ENCODE data around the gene IQCB1.
"Not testable (repeated sequence)": the region's sequence is repeated elsewhere in the genome, so short reads cannot be mapped to it uniquely, and the experiment has no call there.

IQCB1 gene

GRCh38 chr3:121869736-121870135 is 34.9 kb upstream of the IQCB1 start:
- DNase-seq (ENCODE audit: extremely low read depth, insufficient read length) = no peak
- no peak overlapping the region for H3K4me3 ChIP-seq (replicated peaks; ENCODE audit: low read depth, low read length)
- H3K27me3 ChIP-seq (replicated peaks; ENCODE audit: control insufficient read depth, insufficient read depth, low read length) = no peaks in the 10 kb centered on the region
- no peak for TF ChIP-seq CTCF (IDR thresholded peaks at IDR 0.05; ENCODE audit: insufficient read depth, low read length, poor library complexity, severe bottlenecking)
- peaks cover 3% of the 10 kb centered on the region for H3K36me3 ChIP-seq (ENCODE audit: control insufficient read depth, insufficient read depth, low read length)

- no peak for TF ChIP-seq CTCF (IDR thresholded peaks at IDR 0.05; ENCODE audit: insufficient read depth, low read length, poor library complexity, severe bottlenecking)
- Histone ChIP-seq H3K36me3 (ENCODE audit: control insufficient read depth, insufficient read depth, low read length) (peaks cover 5% of the 10 kb centered on the region), H3K4me3 (replicated peaks; ENCODE audit: low read depth, low read length) (no peak overlapping the region), H3K27me3 (replicated peaks; ENCODE audit: control insufficient read depth, insufficient read depth, low read length) (no peaks in the 10 kb centered on the region)
- no peak for DNase-seq (ENCODE audit: extremely low read depth, insufficient read length)
Observed at GRCh38 chr3:121863801-121864200, 28.9 kb upstream of the IQCB1 start.

DNA sequence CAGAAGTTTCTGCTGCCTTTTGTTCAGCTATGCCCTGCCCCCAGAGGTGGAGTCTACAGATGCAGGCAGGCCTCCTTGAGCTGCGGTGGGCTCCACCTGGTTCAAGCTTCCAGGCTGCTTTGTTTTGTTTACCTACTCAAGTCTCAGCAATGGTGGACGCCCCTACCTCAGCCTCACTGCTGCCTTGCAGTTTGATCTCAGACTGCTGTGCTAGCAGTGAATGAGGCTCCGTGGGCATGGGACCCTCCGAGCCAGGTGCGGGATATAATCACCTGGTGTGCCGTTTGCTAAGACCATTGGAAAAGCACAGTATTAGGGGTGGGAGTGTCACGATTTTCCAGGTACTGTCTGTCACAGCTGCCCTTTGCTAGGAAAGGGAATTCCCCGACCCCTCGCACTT is 28.4 kb upstream of the IQCB1 start:
- not testable (repeated sequence) for DNase-seq (ENCODE audit: extremely low read depth, insufficient read length); H3K36me3 ChIP-seq (ENCODE audit: control insufficient read depth, insufficient read depth, low read length); H3K4me3 ChIP-seq (replicated peaks; ENCODE audit: low read depth, low read length); H3K27me3 ChIP-seq (replicated peaks; ENCODE audit: control insufficient read depth, insufficient read depth, low read length)

- H3K36me3 ChIP-seq (ENCODE audit: control insufficient read depth, insufficient read depth, low read length); DNase-seq (ENCODE audit: extremely low read depth, insufficient read length); H3K4me3 ChIP-seq (replicated peaks; ENCODE audit: low read depth, low read length); H3K27me3 ChIP-seq (replicated peaks; ENCODE audit: control insufficient read depth, insufficient read depth, low read length): not testable (repeated sequence)
Observed at GRCh38 chr3:121857778-121858177, 22.9 kb upstream of the IQCB1 start.

DNA sequence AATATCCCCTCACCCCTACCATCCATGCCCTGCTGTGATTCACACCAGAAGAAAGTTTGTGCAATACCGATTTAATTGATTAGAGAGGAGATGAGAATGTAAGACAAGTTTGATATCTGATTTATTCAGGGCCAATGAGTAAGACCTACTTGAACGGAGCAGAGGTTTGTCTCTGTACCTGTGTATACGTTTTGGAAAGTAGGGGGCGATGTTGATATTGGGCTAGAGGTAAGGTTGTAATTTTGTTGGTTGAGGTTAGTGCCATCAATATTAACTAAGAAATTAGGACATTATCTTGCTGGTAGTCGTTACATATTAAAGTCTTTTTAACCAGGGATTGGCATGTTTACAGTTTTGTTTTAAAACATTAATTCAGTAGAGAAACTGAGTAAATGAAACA is 20.7 kb upstream of the IQCB1 start:
- Histone ChIP-seq H3K4me3 (replicated peaks; ENCODE audit: low read depth, low read length) (no peak overlapping the region), H3K36me3 (ENCODE audit: control insufficient read depth, insufficient read depth, low read length) (peaks cover 2% of the 10 kb centered on the region; the same call in 1 of the 2 replicates), H3K27me3 (replicated peaks; ENCODE audit: control insufficient read depth, insufficient read depth, low read length) (no peaks in the 10 kb centered on the region)
- TF ChIP-seq CTCF (IDR thresholded peaks at IDR 0.05; ENCODE audit: insufficient read depth, low read length, poor library complexity, severe bottlenecking) = peak; percentile 36
- DNase-seq (ENCODE audit: extremely low read depth, insufficient read length) = no peak

DNA sequence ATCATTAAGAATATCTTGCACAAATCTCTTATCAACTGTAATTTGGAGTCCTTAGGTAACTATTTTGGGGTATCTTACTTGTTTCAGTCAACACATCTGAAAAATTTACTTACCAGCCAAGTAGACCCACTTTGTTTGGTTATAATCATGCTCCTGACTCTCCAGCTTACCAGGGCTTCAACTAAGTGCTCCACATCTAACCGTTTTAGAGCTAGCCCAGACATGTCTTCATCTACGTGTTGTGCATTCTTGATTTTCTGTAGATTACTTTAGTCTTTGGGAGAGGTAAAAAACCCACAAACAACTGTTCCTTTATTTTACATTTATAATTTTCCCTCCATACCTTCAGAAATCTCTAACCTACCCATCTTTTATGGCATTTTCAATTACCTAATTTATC is 17.4 kb upstream of the IQCB1 start:
- peaks cover 2% of the 10 kb centered on the region; the same call in 1 of the 2 replicates for H3K36me3 ChIP-seq (ENCODE audit: control insufficient read depth, insufficient read depth, low read length)
- DNase-seq (ENCODE audit: extremely low read depth, insufficient read length) = no peak

More for the DNA sequence above, 17.4 kb upstream of the IQCB1 start:
- Histone ChIP-seq H3K27me3 (replicated peaks; ENCODE audit: control insufficient read depth, insufficient read depth, low read length) (no peaks in the 10 kb centered on the region), H3K4me3 (replicated peaks; ENCODE audit: low read depth, low read length) (no peak overlapping the region)
- TF ChIP-seq CTCF (IDR thresholded peaks at IDR 0.05; ENCODE audit: insufficient read depth, low read length, poor library complexity, severe bottlenecking) = no peak
